Occipital lobe (tissue), 2 donors: Measurements from ENCODE around the gene OR2M2. TPM values are rescaled to one million over a fixed set of nuclear protein-coding genes. Genes with fewer than 3 reads are reported as not detected.

Experiments used
- DNase-seq: peaks from one replicate; lab custom pipeline; 2025; lab: John Stamatoyannopoulos, UW
- total RNA-seq: library from RNA; depleted of rRNA; stranded (reverse); fragments of >200 nt; gene quantifications from one replicate; pipeline ENCODE4 v1.2.3, GENCODE V29; 2014

Gene OR2M2, protein sequence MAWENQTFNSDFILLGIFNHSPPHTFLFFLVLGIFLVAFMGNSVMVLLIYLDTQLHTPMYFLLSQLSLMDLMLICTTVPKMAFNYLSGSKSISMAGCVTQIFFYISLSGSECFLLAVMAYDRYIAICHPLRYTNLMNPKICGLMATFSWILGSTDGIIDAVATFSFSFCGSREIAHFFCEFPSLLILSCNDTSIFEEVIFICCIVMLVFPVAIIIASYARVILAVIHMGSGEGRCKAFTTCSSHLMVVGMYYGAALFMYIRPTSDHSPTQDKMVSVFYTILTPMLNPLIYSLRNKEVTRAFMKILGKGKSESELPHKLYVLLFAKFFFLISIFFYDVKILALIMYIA
- total RNA-seq = not detected

DNA sequence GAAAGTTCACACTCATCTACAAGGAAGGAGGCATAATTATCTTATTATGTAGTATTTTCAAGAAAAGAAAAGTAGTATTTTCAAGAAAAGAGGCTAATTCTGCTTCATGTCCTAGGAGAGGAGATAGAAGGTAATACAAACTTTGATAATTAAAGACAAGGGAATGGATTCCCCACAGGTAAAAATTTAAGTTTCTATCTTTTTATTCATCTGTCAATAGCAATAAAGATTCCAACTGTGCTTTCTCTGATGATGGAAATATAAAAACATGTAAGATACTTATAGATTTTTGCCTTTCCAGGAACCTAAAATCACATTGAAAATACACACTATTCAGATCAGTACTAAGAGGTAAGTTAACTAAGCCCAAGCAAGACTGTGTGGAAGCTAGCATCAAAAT is at the start of gene OR2M2:
TSS of gene OR2M2 (plus strand) at position 301 of the 400 bp plus-strand sequence. CDS start 5,165 bp downstream, outside the sequence.
- DNase-seq = no peak

DNA sequence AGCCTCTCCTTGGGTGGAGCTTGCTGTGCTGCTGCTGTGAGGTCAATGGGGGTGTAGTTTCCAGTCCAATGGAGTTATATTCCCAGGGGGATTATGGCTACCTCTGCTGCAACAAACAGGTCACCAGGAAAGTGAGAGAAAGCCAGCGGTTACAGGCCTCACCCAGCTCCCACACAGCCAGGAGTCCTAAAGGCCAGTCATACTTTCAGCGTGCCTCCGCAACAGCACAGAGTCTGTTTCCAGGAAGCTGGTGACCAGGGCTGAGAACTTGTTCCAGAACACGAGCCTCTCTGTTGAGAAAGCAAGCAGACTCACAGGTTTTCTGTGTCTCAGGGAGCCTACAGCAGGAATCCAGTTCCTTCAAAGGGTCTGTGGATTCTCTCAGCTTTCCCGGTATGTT is 47.0 kb upstream of the OR2M2 start:
- DNase-seq = no peak

DNA sequence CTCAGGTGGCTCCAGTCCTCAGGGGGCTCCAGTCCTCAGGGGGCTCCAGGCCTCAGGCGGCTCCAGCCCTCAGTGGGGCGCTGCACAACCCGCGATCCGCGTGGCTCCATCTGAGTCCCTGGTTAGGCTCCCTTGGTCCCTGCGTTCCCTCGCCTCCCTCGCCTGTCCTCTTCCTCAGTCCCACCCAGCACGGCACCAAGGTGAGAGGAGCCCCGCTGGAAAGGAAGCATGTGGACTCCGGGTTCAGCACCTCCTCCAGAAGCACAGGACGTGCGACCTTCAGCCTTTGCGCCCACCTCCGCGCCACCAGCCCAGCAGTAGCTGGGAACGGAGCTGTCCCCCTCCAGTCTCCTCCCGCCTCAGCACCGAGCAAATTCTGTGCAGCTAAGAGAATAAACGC is 37.8 kb upstream of the OR2M2 start:
- DNase-seq = no peak

DNA sequence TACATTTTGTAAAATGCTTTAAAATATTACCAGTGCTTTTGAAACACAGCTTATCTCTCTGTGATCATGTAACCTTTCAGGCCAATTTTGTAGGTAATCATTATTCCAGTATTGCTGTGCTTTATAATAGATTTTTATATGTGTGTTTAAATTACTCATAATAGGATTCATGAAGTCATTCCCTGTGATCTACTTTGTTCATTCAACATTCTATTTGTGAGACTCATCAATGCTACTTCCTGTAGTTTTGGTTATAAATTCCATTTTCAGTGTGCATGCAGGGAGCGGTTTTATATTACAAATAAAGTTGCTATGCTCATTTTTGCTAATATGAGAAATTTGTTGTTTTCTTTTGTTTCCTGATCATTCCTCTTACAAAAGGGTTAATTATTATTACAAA is 33.8 kb upstream of the OR2M2 start:
- no peak for DNase-seq

DNA sequence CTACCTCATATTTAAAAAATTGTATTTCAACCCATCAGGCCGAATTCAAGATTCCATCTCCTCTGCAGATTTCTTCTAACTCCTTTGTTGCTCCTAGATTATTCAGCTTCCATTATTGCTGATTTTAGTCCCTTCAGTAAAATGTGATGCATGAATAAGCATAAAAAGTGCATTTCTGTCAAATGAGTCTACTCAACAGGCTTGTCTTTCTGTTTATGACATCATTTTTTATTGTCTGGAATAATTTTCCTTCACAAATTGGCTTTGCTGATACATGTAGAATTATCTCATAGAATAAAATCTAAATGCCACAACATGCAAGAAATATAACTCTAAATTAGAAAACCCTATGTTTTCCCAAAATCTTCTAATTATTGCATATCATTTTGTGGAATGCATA is 31.3 kb upstream of the OR2M2 start:
- no peak for DNase-seq

DNA sequence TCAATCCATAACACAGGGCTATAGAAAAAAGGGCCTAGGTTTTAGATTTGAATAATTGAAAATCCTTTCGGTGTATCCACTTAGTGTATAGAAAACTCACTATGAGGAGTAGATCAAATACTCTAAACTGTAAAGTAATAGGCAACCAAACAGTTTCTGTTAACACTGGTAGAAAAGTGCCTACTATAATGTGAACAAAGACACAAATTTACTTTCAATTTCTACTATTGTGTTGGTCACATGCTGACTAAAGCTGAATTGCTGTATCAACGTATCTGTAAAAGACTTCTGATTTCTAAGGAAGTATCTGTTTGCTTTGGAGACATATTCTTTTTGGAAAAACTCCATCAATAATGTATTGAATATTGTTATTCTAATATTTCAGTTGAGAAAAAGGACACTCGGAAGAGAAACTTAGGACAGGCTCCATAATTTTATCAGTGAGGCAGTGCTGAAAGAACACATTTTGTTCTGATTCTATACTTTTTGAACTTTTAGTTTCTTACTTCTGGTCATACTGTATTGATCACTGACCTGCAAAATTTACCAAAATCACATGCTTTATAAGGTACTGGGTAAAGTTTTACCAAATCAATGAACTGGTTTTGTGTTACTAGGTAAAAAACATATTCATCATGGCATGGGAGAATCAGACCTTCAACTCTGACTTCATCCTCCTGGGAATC is 30.0 kb upstream of the OR2M2 start, which contains the start of gene OR2M5:
TSS of gene OR2M5 (plus strand) at position 636 of the 686 bp plus-strand sequence. CDS start at position 636, 0 bp downstream.
- DNase-seq = no peak

DNA sequence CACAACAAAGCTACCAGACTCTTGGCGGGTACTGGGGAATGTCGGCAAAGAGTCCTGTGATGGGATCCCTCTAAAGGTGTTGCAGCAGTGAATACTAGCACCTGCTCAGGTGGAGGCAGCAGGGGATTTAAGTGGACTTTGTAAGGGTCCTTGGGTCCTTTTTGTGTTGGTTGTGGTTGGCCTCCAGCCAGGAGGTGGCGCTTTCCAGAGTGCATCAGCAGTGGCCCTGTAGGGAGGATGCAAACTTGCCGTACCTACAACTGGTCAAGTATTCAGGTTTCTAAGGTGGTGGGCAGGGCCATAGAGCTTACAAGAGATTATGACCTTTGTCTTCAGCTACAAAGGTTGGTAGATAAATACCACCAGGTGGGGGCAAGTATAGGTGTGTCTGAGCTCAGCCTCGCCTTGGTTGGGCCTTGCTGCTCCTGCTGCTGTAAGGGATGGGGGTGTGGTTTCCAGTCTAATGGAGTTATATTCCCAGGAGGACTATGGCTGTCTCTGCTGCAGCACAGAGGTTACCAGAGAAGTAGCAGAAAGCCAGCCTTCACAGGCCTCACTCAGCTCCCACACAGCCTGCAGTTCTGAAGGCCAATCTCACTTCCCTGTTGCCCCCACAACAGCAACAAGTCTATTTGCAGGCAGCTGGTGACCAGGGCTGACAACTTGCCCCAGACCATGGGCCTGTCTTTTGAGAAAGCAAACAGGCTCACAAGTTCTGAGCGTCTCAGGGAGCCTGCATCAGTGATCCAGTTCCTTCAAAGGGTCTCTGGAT is 22.4 kb upstream of the OR2M2 start:
- no peak for DNase-seq

DNA sequence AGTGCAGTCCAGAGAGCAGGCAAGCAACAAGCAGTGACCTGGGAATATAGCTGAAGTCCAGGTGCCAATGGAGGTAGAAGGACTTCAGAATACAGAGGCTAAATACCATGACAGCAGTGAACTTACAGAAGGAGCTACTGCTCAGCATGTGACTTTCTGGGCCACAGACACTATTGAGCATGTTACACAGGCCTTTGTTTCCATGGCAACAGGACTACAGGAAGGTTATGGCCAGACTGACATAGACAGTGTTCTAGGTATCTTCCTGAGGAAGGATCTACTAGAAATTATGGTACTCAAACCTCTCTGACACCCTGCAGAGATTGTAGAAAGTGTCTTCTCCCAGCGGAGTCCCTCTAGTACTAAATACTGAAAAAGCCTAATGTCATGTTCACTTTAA is 18.7 kb upstream of the OR2M2 start:
- DNase-seq = no peak

DNA sequence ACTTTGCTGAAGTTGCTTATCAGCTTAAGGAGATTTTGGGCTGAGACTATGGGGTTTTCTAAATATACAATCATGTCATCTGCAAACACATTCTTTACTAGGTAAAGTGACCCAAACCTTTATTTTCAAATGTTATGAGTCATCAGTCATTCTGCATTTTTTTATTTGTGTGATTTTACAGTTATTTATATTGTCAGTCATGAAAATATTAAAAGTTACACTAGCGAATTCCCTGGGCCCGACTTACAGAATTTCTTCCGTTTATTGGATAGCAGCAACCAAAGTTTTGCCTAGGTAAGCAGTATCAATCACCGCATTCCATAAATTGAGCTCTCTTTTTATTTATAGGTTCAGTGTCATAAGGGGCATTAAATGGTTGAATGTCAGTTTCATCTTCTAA is 15.9 kb upstream of the OR2M2 start:
- no peak for DNase-seq

DNA sequence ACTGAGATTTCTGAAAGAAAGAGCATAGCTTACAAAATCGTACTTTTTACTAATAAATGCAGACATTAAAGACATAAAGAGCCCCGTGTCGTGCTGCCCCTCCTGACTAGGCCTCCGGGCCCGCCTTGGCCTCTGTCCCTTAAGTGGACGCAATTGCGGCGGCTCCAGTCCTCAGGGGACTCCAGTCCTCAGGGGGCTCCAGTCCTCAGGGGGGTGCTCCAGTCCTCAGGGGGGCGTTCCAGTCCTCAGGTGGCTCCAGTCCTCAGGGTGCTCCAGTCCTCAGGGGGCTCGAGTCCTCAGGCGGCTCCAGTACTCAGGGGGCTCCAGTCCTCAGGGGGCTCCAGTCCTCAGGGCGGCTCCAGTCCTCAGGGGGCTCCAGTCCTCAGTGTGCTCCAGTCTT is 10.6 kb upstream of the OR2M2 start:
- no peak for DNase-seq

DNA sequence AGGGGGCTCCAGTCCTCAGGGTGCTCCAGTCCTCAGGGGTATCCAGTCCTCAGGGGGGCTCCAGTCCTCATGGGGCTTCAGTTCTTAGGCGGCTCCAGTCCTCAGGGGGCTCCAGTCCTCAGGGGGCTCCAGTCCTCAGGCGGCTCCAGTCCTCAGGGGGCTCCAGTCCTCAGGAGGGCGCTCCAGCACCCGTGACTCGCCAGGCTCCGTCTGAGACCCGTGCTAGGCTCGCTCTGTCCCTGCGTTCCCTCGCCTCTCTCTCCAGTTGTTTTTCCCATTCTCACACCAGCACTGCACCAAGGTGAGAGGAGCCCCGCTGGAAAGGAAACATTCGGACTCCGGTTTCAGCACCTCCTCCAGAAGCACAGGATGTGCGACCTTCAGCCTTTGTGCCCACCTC is 9.4 kb upstream of the OR2M2 start:
- no peak for DNase-seq

DNA sequence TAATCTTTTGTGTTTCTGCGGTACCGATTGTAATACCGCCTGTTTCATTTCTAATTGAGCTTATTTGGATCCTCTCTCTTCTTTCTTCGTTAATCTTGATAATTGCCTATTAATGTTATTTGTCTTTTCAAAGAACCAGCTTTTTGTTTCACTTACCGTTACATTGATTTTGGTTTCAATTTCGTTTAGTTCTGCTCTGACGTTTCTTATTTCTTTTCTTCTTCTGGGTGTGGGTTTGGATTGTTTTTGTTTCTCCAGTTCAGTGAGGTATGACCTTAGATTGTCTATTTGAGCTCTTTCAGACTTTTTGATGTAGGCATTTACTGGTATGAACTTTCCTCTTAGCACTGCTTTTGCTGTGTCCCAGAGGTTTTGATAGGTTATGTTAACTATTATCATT is 9.4 kb downstream of the OR2M2 start:
- no peak for DNase-seq

DNA sequence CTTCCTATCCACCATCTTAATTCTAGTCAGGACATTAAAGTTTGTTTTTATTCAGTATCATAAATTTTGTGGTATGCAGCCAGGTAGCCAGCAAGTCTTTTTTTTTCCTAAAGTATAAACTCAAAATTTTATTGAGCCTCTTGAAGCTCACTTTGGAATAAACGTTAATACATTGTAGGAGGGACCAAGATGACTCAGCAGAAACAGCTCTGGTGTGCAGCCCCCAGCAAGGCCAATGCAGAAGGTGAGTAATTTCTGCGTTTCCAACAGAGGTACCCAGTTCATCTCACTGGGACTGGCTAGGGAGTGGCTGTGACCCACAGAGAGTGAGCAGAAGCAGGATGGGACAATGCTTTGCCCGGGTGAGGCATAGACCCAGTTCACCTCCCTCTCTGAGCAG is 12.7 kb downstream of the OR2M2 start:
- no peak for DNase-seq

DNA sequence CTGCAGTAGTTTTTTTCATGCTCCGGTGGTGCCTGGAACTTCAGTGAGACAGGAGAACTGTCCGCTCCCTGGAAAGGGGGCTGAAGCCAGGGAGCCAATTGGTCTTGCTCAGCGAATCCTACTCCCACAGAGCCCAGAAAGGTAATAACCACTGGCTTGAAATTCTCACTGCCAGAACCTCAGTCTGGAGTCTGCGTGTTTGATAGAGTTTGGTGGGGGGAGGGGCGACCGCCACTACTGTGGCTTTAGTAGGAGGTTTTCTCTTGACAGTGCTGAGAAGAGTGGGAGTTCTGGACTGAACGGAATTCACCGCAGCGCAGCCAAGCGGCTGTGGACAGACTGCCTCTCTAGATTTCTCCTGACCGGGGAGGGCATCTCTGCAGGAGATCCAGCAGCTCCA is 14.4 kb downstream of the OR2M2 start:
- no peak for DNase-seq

DNA sequence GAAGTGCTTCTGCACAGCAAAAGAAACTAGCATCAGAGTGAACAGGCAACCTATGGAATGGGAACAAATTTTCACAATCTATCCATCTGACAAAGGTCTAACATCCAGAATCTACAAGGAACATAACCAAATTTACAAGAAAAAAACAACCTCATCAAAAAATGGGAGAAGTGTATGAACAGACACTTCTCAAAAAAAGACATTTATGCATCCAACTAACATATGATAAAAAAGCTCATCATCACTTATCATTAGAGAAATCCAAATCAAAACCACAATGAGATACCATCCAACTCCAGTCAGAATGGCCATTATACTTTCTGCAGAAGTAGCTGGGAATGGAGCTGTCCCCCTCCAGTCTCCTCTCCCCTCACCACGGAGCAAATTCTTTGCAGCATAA is 19.5 kb downstream of the OR2M2 start:
- no peak for DNase-seq

DNA sequence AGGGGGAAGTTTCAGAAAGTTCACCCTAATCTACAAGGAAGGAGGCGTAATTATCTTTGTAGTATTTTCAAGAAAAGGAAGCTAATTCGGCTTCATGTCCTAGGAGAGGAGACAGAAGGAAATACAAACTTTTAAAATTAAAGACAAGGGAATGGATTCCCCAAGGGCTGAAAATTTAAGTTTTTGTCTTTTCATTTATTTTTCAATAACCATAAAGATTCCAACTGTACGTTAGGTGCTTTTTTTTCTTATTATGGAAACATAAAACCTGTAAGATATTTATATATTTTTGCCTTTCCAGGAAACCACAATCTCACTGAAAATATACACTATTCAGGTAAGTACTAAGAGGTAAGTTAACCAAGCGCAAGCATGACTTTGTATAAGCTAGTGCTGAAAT is 22.3 kb downstream of the OR2M2 start, which contains the start of gene OR2M3:
TSS of gene OR2M3 (plus strand) at position 301 of the 400 bp plus-strand sequence. CDS start 5,803 bp downstream, outside the sequence.
- DNase-seq = no peak

DNA sequence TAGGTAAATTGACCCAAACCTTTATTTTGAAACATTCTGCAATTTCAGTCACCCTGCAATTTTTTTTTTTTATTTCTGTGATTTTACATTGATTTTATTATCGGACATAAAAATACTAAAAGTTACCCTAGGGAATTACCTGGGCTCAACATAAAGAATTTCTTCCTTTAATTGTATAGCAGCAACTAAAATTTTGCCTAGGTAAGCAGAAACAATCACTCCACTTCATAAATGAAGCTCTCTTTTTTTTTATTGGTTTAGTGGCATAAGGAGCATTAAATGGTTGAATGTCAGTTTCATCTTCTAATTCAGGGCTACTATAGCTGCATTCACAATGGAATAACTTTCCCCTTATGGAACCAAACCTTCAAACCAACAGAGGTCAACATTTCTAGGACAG is 41.3 kb downstream of the OR2M2 start:
- no peak for DNase-seq

DNA sequence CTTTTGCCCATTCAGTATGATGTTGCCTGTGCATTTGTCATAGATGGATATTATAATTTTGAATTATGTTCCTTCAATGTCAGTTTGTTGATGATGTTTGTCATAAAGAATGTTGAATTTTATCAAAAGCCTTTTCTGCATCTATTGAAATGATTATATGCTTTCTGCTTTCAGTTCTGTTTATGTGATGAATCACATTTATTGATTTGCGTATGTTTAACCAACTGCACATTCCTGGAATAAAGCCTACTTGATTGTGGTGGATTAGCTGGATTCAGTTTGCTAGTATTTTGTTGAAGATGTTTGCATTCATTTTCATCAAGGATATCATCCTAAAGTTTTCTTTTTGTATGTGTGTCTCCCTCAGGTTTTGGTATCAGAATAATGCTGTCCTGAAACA is 50.9 kb downstream of the OR2M2 start:
- DNase-seq = no peak

DNA sequence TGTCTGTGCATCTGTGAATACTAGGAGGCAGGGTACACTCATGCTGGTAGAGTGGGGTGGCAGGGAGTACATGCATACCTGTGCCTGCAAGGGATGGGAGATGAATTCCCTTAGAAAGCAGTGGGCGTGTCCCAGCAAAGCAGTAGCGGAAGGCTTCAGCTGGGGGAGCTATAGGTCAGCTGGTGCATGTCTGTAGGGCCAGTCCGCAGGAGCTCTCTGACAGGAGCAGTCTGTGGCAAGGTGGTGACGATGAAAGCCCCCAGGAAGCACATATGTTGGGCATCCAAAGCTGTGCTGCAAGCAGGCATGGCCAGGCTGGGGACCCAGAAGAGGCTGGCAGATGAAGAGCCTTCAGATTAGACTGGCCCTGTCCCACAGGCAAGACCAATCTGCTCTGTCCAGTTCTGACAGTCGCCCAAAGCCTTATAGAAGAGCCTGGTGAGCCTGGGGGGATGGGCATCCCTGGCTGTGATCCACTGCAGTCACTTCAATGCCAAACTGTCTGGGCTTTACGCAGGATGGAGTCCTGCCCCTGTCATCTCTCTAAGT is 54.8 kb downstream of the OR2M2 start:
- no peak for DNase-seq
